GM10847 (cell line): ENCODE measurements around the gene RAB11FIP3.

Experiments
- POLR2A ChIP-seq: IDR thresholded peaks from 2 replicates; pipeline ENCODE4 v1.6.1; 2011; ENCODE audit not compliant: insufficient read length; ENCODE audit errors: extremely low read depth

RAB11FIP3 gene

GRCh38 chr16:566475-567372 is 141.3 kb downstream of the RAB11FIP3 start, which contains the start of gene NHLRC4:
TSS of gene NHLRC4 (plus strand) at chr16:567005. CDS start at chr16:568048, 1,043 bp downstream.
- TF ChIP-seq POLR2A: peak; percentile 38

- TF ChIP-seq POLR2A: no peak
Observed at GRCh38 chr16:567373-568256, 142.2 kb downstream of the RAB11FIP3 start.

- no peak for TF ChIP-seq POLR2A
Observed at GRCh38 chr16:568401-569258, 143.2 kb downstream of the RAB11FIP3 start.

GRCh38 chr16:569445-570254 is 144.2 kb downstream of the RAB11FIP3 start, which contains the start of gene PIGQ:
TSS of gene PIGQ (plus strand) at chr16:569968. CDS start at chr16:574075, 4,107 bp downstream.
- TF ChIP-seq POLR2A: peak; percentile 42
